PFSK-1 (cell line): ENCODE measurements around the gene STK33.

ENCODE experiments used
- FOXP2 ChIP-seq: optimal IDR thresholded peaks from 2 replicates; pipeline ENCODE3; 2011; ENCODE audit warnings: borderline replicate concordance, control low read depth, inconsistent platforms; ENCODE audit not compliant: insufficient read depth; ENCODE audit errors: extremely low read length, extremely low read depth
- POLR2AphosphoS5 ChIP-seq: IDR thresholded peaks from 2 replicates; pipeline ENCODE4 v1.6.1; 2012; ENCODE audit warnings: low read depth, mild to moderate bottlenecking, control low read depth, low read length, moderate library complexity
- SIN3A ChIP-seq: IDR thresholded peaks from 2 replicates; pipeline ENCODE4 v1.6.1; 2012; ENCODE audit warnings: mild to moderate bottlenecking, low read length, moderate library complexity, borderline replicate concordance; ENCODE audit not compliant: insufficient read depth
- TAF1 ChIP-seq: IDR thresholded peaks from 2 replicates; pipeline ENCODE4 v1.6.1; 2012; ENCODE audit warnings: low read length, control low read depth, borderline replicate concordance; ENCODE audit not compliant: insufficient read depth
- TF ChIP-seq, protein P1 (sequence below), 2 experiments: IDR thresholded peaks; 2 replicates each; pipeline versions ENCODE4 v1.6.1 to v1.8.0; 2011 to 2012; ENCODE audit warnings: low read depth in 2 of 2, low read length in 2 of 2, control low read depth in 1 of 2, inconsistent platforms in 1 of 2, mild to moderate bottlenecking in 1 of 2, moderate library complexity in 1 of 2; ENCODE audit not compliant: insufficient read depth in 1 of 2

Gene STK33

DNA sequence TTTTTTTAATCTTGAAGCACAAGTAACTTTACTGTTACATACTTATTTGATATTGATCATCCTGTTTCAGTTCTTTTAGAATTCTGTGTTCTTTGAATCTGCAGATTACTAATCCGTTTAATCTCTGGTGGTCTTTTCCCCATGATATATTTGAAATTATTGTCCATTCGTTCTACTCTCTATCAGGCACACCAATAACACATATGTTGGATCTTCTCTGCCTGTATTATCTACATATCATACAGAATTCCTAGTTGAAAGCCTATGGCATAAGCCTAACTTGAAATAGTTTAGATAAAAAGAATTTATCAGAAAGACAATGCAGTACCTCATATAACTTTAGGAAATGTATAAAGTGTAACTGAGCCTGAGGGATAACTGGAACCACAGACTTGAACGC lies 32.6 kb downstream of the STK33 start:
- TF ChIP-seq, protein P1, sequence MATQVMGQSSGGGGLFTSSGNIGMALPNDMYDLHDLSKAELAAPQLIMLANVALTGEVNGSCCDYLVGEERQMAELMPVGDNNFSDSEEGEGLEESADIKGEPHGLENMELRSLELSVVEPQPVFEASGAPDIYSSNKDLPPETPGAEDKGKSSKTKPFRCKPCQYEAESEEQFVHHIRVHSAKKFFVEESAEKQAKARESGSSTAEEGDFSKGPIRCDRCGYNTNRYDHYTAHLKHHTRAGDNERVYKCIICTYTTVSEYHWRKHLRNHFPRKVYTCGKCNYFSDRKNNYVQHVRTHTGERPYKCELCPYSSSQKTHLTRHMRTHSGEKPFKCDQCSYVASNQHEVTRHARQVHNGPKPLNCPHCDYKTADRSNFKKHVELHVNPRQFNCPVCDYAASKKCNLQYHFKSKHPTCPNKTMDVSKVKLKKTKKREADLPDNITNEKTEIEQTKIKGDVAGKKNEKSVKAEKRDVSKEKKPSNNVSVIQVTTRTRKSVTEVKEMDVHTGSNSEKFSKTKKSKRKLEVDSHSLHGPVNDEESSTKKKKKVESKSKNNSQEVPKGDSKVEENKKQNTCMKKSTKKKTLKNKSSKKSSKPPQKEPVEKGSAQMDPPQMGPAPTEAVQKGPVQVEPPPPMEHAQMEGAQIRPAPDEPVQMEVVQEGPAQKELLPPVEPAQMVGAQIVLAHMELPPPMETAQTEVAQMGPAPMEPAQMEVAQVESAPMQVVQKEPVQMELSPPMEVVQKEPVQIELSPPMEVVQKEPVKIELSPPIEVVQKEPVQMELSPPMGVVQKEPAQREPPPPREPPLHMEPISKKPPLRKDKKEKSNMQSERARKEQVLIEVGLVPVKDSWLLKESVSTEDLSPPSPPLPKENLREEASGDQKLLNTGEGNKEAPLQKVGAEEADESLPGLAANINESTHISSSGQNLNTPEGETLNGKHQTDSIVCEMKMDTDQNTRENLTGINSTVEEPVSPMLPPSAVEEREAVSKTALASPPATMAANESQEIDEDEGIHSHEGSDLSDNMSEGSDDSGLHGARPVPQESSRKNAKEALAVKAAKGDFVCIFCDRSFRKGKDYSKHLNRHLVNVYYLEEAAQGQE (IDR thresholded peaks at IDR 0.05; ENCODE audit: insufficient read depth in 1 of 2, low read depth in 2 of 2, low read length in 2 of 2), result no peak
- TF ChIP-seq FOXP2 (no peak), TAF1 (no peak)

DNA sequence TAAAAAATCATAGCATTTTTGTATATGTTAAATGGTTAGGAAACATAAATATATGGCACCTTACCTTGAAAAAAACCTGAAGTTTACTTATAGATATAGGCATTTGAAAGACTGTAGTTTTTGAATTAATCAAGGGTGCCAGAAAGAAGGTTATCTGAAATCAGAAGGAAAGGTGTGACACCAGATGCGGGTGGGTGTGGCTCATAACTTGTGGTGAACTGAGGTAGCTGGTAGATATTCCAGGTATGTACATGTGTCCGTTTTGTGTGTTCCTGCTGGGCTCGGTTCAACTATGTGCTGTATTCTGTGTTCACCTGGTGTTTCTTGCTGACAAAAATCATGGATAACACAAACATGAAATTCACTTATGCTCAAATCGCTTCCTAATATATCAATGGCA lies 35.6 kb downstream of the STK33 start:
- TF ChIP-seq, protein P1 (IDR thresholded peaks at IDR 0.05; ENCODE audit: insufficient read depth in 1 of 2, low read depth in 2 of 2, low read length in 2 of 2), result no peak
- TF ChIP-seq POLR2AphosphoS5 (no peak), SIN3A (no peak), FOXP2 (no peak), TAF1 (no peak)

DNA sequence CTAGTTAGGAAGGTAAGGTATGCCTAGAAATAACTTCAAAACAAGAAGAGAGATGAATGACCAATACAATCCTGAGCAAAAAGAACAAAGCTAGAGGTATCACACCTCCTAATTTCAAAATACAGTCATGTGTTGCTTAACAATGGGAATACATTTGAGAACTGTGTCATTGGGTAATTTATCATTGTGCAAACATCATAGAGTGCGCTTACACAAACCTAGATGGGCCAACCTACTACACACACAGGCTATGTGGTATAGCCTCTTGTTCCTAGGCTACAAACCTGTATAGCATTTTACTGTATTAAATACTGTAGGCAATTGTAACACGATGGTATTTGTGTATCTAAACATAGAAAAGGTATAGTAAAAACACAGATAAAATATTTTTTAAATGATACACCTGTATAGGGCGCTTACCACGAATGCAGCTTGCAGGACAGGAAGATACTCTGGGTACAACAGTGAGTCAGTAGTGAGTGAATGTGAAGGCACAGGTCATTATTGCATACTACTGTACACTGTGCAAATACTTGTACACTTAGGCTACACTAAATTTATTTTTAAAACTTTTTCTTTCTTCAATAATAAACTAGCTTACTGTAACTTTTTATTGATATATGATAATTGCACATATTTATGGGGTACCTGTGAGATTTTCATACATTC lies 48.2 kb downstream of the STK33 start:
- TF ChIP-seq FOXP2 (no peak), SIN3A (no peak), POLR2AphosphoS5 (no peak), TAF1 (no peak)
- TF ChIP-seq, protein P1 (IDR thresholded peaks at IDR 0.05; ENCODE audit: insufficient read depth in 1 of 2, low read depth in 2 of 2, low read length in 2 of 2), result no peak

DNA sequence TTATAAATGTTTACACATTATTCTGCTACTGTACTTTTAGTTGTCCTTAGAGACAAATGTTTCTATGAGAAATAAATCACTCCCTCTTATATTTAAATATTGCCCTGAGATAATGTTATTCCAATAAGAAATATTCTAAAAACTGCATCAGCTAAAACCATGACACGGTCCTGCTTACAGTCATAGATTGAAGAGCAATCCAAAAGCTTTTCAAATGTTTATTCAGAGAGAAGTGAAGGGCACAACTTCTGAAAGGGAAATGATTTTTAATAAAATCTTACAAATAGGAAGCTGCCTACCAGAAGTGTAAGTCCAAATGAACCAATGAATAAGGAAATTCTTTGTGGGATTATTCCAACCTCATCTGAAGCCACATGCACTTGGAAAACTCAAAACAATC lies 49.2 kb downstream of the STK33 start:
- TF ChIP-seq TAF1 (no peak), SIN3A (no peak), FOXP2 (no peak), POLR2AphosphoS5 (no peak)
- TF ChIP-seq, protein P1 (IDR thresholded peaks at IDR 0.05; ENCODE audit: insufficient read depth in 1 of 2, low read depth in 2 of 2, low read length in 2 of 2), result no peak

DNA sequence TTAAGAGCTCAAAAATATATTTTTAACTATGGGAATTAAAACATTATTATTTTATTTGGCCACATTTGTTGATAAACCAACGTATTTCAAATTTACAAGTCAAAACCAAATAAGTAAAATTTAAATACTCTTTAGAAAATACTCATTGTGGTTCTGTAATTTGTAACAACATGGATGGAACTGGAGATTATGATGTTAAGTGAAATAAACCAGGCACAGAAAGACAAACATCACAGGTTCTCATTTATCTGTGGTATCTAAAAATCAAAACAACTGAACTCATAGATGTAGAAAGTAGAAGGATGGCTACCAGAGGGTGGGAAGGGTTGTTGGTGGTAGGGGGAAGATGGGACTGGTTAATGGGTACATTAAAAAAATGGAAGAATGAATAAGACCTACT lies 50.8 kb downstream of the STK33 start:
- TF ChIP-seq, protein P1 (IDR thresholded peaks at IDR 0.05; ENCODE audit: insufficient read depth in 1 of 2, low read depth in 2 of 2, low read length in 2 of 2), result no peak
- TF ChIP-seq TAF1 (no peak), POLR2AphosphoS5 (no peak), FOXP2 (no peak), SIN3A (no peak)
